ENCODE results near the gene RLF. TPM values are rescaled to one million over a fixed set of nuclear protein-coding genes. Genes with fewer than 3 reads are reported as not detected.

Gene RLF
- total and polyA plus RNA-seq, 2 donors = 9.2 to 67.7 TPM

GRCh38 chr1:40226192-40226591, 65.0 kb downstream of the RLF start:
- DNase-seq (ENCODE audit: extremely low spot score) = no peak
- Histone ChIP-seq H3K4me1 (ENCODE audit: insufficient read depth) (no peaks in the 10 kb centered on the region), H3K27ac (ENCODE audit: low read depth) (no peak overlapping the region), H3K4me3 (ENCODE audit: low read depth, low read length) (no peak overlapping the region), H3K36me3 (ENCODE audit: insufficient read depth) (peaks cover 3% of the 10 kb centered on the region)
- 79% methylated on average over 3 of the region's 3 CpGs for WGBS

- WGBS = 93% methylated on average over 4 of the region's 4 CpGs
- Histone ChIP-seq H3K4me3 (ENCODE audit: low read depth, low read length) (no peak overlapping the region), H3K4me1 (ENCODE audit: insufficient read depth) (no peaks in the 10 kb centered on the region), H3K36me3 (ENCODE audit: insufficient read depth) (peaks cover 5% of the 10 kb centered on the region), H3K27ac (ENCODE audit: low read depth) (no peak overlapping the region)
- DNase-seq (ENCODE audit: extremely low spot score) = no peak
Observed at GRCh38 chr1:40232444-40232843, 71.3 kb downstream of the RLF start.

GRCh38 chr1:40239626-40240025, 78.4 kb downstream of the RLF start:
- WGBS = 92% methylated on average over 1 of the region's 1 CpG
- no peaks in the 10 kb centered on the region for H3K4me1 ChIP-seq (ENCODE audit: insufficient read depth)
- peaks cover 2% of the 10 kb centered on the region for H3K36me3 ChIP-seq (ENCODE audit: insufficient read depth)
- DNase-seq (ENCODE audit: extremely low spot score) = no peak
- no peak overlapping the region for H3K4me3 ChIP-seq (ENCODE audit: low read depth, low read length)
- no peak overlapping the region for H3K27ac ChIP-seq (ENCODE audit: low read depth)

GRCh38 chr1:40240390-40240789, 79.2 kb downstream of the RLF start:
- no peak overlapping the region for H3K27ac ChIP-seq (ENCODE audit: low read depth)
- no peak for DNase-seq (ENCODE audit: extremely low spot score)
- WGBS = 89% methylated on average over 2 of the region's 2 CpGs
- H3K36me3 ChIP-seq (ENCODE audit: insufficient read depth) = peaks cover 2% of the 10 kb centered on the region
- H3K4me1 ChIP-seq (ENCODE audit: insufficient read depth) = no peaks in the 10 kb centered on the region
- H3K4me3 ChIP-seq (ENCODE audit: low read depth, low read length) = no peak overlapping the region

- H3K4me3 ChIP-seq (ENCODE audit: low read depth, low read length) = no peak overlapping the region
- 74% methylated on average over 1 of the region's 1 CpG for WGBS
Observed at GRCh38 chr1:40241362-40241761, 80.2 kb downstream of the RLF start.

GRCh38 chr1:40243351-40243750, 82.2 kb downstream of the RLF start:
- H3K4me1 ChIP-seq (ENCODE audit: insufficient read depth) = no peaks in the 10 kb centered on the region
- no peak overlapping the region for H3K27ac ChIP-seq (ENCODE audit: low read depth)
- H3K36me3 ChIP-seq (ENCODE audit: insufficient read depth) = no peaks in the 10 kb centered on the region
- 57% methylated on average over 2 of the region's 2 CpGs for WGBS
- no peak for DNase-seq (ENCODE audit: extremely low spot score)
- no peak overlapping the region for H3K4me3 ChIP-seq (ENCODE audit: low read depth, low read length)

More at GRCh38 chr1:40241362-40241761, 80.2 kb downstream of the RLF start:
- Histone ChIP-seq H3K36me3 (ENCODE audit: insufficient read depth) (no peaks in the 10 kb centered on the region), H3K4me1 (ENCODE audit: insufficient read depth) (no peaks in the 10 kb centered on the region), H3K27ac (ENCODE audit: low read depth) (no peak overlapping the region)
- DNase-seq (ENCODE audit: extremely low spot score) = no peak

- no peaks in the 10 kb centered on the region for H3K4me1 ChIP-seq (ENCODE audit: insufficient read depth)
- no peak overlapping the region for H3K4me3 ChIP-seq (ENCODE audit: low read depth, low read length)
Observed at GRCh38 chr1:40244138-40244744, 83.1 kb downstream of the RLF start.

GRCh38 chr1:40245686-40246085, 84.5 kb downstream of the RLF start:
- H3K4me3 ChIP-seq (ENCODE audit: low read depth, low read length) = no peak overlapping the region
- H3K4me1 ChIP-seq (ENCODE audit: insufficient read depth) = no peaks in the 10 kb centered on the region
- no peak overlapping the region for H3K27ac ChIP-seq (ENCODE audit: low read depth)
- DNase-seq (ENCODE audit: extremely low spot score) = no peak
- WGBS = 94% methylated on average over 3 of the region's 3 CpGs
- H3K36me3 ChIP-seq (ENCODE audit: insufficient read depth) = no peaks in the 10 kb centered on the region

More at GRCh38 chr1:40244138-40244744, 83.1 kb downstream of the RLF start:
- Histone ChIP-seq H3K36me3 (ENCODE audit: insufficient read depth) (no peaks in the 10 kb centered on the region), H3K27ac (ENCODE audit: low read depth) (no peak overlapping the region)
- DNase-seq (ENCODE audit: extremely low spot score) = no peak
- WGBS = 68% methylated on average over 4 of the region's 4 CpGs

GRCh38 chr1:40247655-40248054, 86.5 kb downstream of the RLF start, which contains the start of gene TMCO2:
Gene TMCO2 (plus strand): TSS chr1:40247937. CDS start chr1:40247994, 57 bp downstream.
- 86% methylated on average over 1 of the region's 1 CpG for WGBS
- no peak within 1 kb of the TSS for H3K4me3 ChIP-seq (ENCODE audit: low read depth, low read length)
- H3K27ac ChIP-seq (ENCODE audit: low read depth) = no peak within 1 kb of the TSS
- DNase-seq (ENCODE audit: extremely low spot score) = no peak
- H3K4me1 ChIP-seq (ENCODE audit: insufficient read depth) = no peaks in the 10 kb centered on the region
- no peaks in the 10 kb centered on the region for H3K36me3 ChIP-seq (ENCODE audit: insufficient read depth)

GRCh38 chr1:40248412-40248811, 87.2 kb downstream of the RLF start:
- no peak for DNase-seq (ENCODE audit: extremely low spot score)
- Histone ChIP-seq H3K4me3 (ENCODE audit: low read depth, low read length) (no peak overlapping the region), H3K4me1 (ENCODE audit: insufficient read depth) (no peaks in the 10 kb centered on the region), H3K36me3 (ENCODE audit: insufficient read depth) (no peaks in the 10 kb centered on the region), H3K27ac (ENCODE audit: low read depth) (no peak overlapping the region)

GRCh38 chr1:40251456-40251855, 90.3 kb downstream of the RLF start:
- no peak overlapping the region for H3K4me3 ChIP-seq (ENCODE audit: low read depth, low read length)
- no peak for DNase-seq (ENCODE audit: extremely low spot score)
- no peaks in the 10 kb centered on the region for H3K36me3 ChIP-seq (ENCODE audit: insufficient read depth)
- no peak overlapping the region for H3K27ac ChIP-seq (ENCODE audit: low read depth)
- H3K4me1 ChIP-seq (ENCODE audit: insufficient read depth) = no peaks in the 10 kb centered on the region
- 74% methylated on average over 4 of the region's 4 CpGs for WGBS

- no peak overlapping the region for H3K27ac ChIP-seq (ENCODE audit: low read depth)
- no peaks in the 10 kb centered on the region for H3K4me1 ChIP-seq (ENCODE audit: insufficient read depth)
- no peaks in the 10 kb centered on the region for H3K36me3 ChIP-seq (ENCODE audit: insufficient read depth)
- no peak for DNase-seq (ENCODE audit: extremely low spot score)
- no peak overlapping the region for H3K4me3 ChIP-seq (ENCODE audit: low read depth, low read length)
- 66% methylated on average over 2 of the region's 2 CpGs for WGBS
Observed at GRCh38 chr1:40252601-40253000, 91.4 kb downstream of the RLF start.

- H3K4me3 ChIP-seq (ENCODE audit: low read depth, low read length) = no peak overlapping the region
- no peaks in the 10 kb centered on the region for H3K36me3 ChIP-seq (ENCODE audit: insufficient read depth)
- H3K4me1 ChIP-seq (ENCODE audit: insufficient read depth) = no peaks in the 10 kb centered on the region
- no peak for DNase-seq (ENCODE audit: extremely low spot score)
- H3K27ac ChIP-seq (ENCODE audit: low read depth) = no peak overlapping the region
Observed at GRCh38 chr1:40255231-40255630, 94.0 kb downstream of the RLF start.

- H3K4me1 ChIP-seq (ENCODE audit: insufficient read depth) = no peaks in the 10 kb centered on the region
- H3K36me3 ChIP-seq (ENCODE audit: insufficient read depth) = no peaks in the 10 kb centered on the region
- WGBS = 67% methylated on average over 6 of the region's 6 CpGs
- H3K27ac ChIP-seq (ENCODE audit: low read depth) = no peak overlapping the region
- H3K4me3 ChIP-seq (ENCODE audit: low read depth, low read length) = no peak overlapping the region
- no peak for DNase-seq (ENCODE audit: extremely low spot score)
Observed at GRCh38 chr1:40256401-40257084, 95.4 kb downstream of the RLF start.

Measured in urinary bladder (tissue), 4 donors.